K562 (cell line): ENCODE measurements around the gene BCL3. TPM values are rescaled to one million over a fixed set of nuclear protein-coding genes. Genes with fewer than 3 reads are reported as not detected.

Experiments used
- ATAC-seq: fragments of 200-7000 bp; cut with Tn5 transposase; 3 replicates; pipeline ENCODE4 v1.9.1; 2020; ENCODE audit warnings: moderate library complexity
- BruUV-seq: library from RNA; stranded (reverse); fragments of 400-500 nt; replicated peaks from 2 replicates; lab custom pipeline; 2021; lab: Mats Ljungman, UMichigan
- CTCF ChIA-PET: fragments of 300-600 bp; formaldehyde crosslinking; extraction: SDS; loops from one replicate; lab custom pipeline; 2021; ENCODE audit warnings: low intra/inter-chr PET ratio; lab: Yijun Ruan, JAX
- POLR2A ChIA-PET: fragments of 300-600, 350-650 bp; sonication (Branson Sonifier 250); formaldehyde crosslinking; extraction: SDS; loops from one replicate; lab custom pipeline; 2021; ENCODE audit warnings: antibody characterized with exemption, inconsistent platforms; lab: Yijun Ruan, JAX
- DNase-seq, 4 experiments: peaks; one replicate each; pipeline versions ENCODE4 v3.0.0 to v3.0.0-alpha.2; 2011 to 2018; ENCODE audit warnings: low spot score in 3 of 4, mixed read lengths in 3 of 4; ENCODE audit errors: extremely low read depth in 1 of 4
- FAIRE-seq: peaks from 2 replicates; lab custom pipeline; 2011; peaks lifted over from hg19 to GRCh38; lab: Jason Lieb, UNC
- H2AFZ ChIP-seq: 2 replicates; pipeline ENCODE4 v1.6.0; 2011; ENCODE audit warnings: low read depth, low read length, control low read depth, inconsistent platforms
- H3K27ac ChIP-seq: fragments of 200-600 bp; 3 replicates; pipeline ENCODE4 v1.8.0; 2011; ENCODE audit warnings: low read depth, mild to moderate bottlenecking, control low read depth, inconsistent platforms, low read length, moderate library complexity, mixed read lengths; ENCODE audit errors: extremely low read depth
- H3K27me3 ChIP-seq, 2 experiments: fragments of 300-600 bp in 1 of 2; 2 replicates in 1 of 2; 3 replicates in 1 of 2; pipeline versions ENCODE4 v1.6.0 to v1.8.0; 2011; ENCODE audit warnings: inconsistent platforms in 2 of 2, low read length in 2 of 2, mild to moderate bottlenecking in 1 of 2, mixed read lengths in 1 of 2, moderate library complexity in 1 of 2; ENCODE audit not compliant: control insufficient read depth in 2 of 2, insufficient read depth in 2 of 2
- H3K36me3 ChIP-seq: fragments of 300-600 bp; 3 replicates; pipeline ENCODE4 v1.8.0; 2011; ENCODE audit warnings: mild to moderate bottlenecking, low read length, inconsistent platforms; ENCODE audit not compliant: control insufficient read depth, insufficient read depth
- H3K4me1 ChIP-seq, 2 experiments: fragments of 200-600 bp in 1 of 2; replicated peaks in 1 of 2; 2 replicates in 1 of 2; 3 replicates in 1 of 2; pipeline versions ENCODE4 v1.5.1 to v1.8.0; 2011; ENCODE audit warnings: inconsistent platforms in 2 of 2, low read length in 2 of 2, mild to moderate bottlenecking in 1 of 2, mixed read lengths in 1 of 2, moderate library complexity in 1 of 2; ENCODE audit not compliant: control insufficient read depth in 2 of 2, insufficient read depth in 2 of 2
- H3K4me2 ChIP-seq: 2 replicates; pipeline ENCODE4 v1.6.1; 2011; ENCODE audit warnings: low read length, control low read depth, inconsistent platforms, mixed read lengths; ENCODE audit not compliant: insufficient read depth
- H3K4me3 ChIP-seq: fragments of 200-600 bp; sonication (generic), shearing (Covaris generic); 2 replicates; pipeline ENCODE4 v1.5.1; 2016; ENCODE audit warnings: control low read depth, inconsistent platforms
- H3K79me2 ChIP-seq: fragments of 200-600 bp; 3 replicates; pipeline ENCODE4 v1.8.0; 2011; ENCODE audit warnings: low read length, inconsistent platforms; ENCODE audit not compliant: control insufficient read depth, insufficient read depth
- H3K9ac ChIP-seq, 2 experiments: 2 replicates each; pipeline versions ENCODE4 v1.6.0 to v1.6.1; 2011; ENCODE audit warnings: low read depth in 2 of 2, low read length in 2 of 2, control low read depth in 1 of 2, inconsistent platforms in 1 of 2, mild to moderate bottlenecking in 1 of 2, mixed read lengths in 1 of 2; ENCODE audit not compliant: insufficient read depth in 1 of 2
- H3K9me1 ChIP-seq: one replicate; pipeline ENCODE4 v1.6.0; 2011; ENCODE audit warnings: inconsistent platforms, mild to moderate bottlenecking, low read length, moderate library complexity; ENCODE audit not compliant: control insufficient read depth, insufficient read depth
- H3K9me3 ChIP-seq: replicated peaks from 2 replicates; pipeline ENCODE4 v1.5.1; 2011; ENCODE audit warnings: low read depth, low read length, inconsistent platforms; ENCODE audit not compliant: control insufficient read depth, insufficient read depth
- H4K20me1 ChIP-seq: replicated peaks from 2 replicates; pipeline ENCODE4 v1.6.1; 2011; ENCODE audit warnings: low read length, inconsistent platforms, mixed read lengths; ENCODE audit not compliant: control insufficient read depth, insufficient read depth
- ARHGAP35 ChIP-seq: fragments of 450-650 bp; IDR thresholded peaks from 2 replicates; pipeline ENCODE4 v1.6.1; 2018; ENCODE audit not compliant: partially characterized antibody
- CEBPB ChIP-seq: fragments of 450-650 bp; IDR thresholded peaks from 2 replicates; pipeline ENCODE4 v1.6.1; 2016; ENCODE audit warnings: missing genetic modification characterization, missing compliant biosample characterization
- HCFC1 ChIP-seq: IDR thresholded peaks from 2 replicates; pipeline ENCODE4 v1.6.1; 2012; ENCODE audit warnings: low read depth, low read length, improper control_type of control experiment
- JUN ChIP-seq, 2 experiments: sonication (generic) in 1 of 2; formaldehyde crosslinking in 1 of 2; IDR thresholded peaks; 2 replicates each; pipeline versions ENCODE4 v1.6.1 to v1.8.0; 2012 to 2022; ENCODE audit warnings: borderline replicate concordance in 2 of 2, mild to moderate bottlenecking in 2 of 2, improper control_type of control experiment in 1 of 2, low read depth in 1 of 2, low read length in 1 of 2, missing genetic modification reagents in 1 of 2
- NFE2L1 ChIP-seq: fragments of 450-650 bp; IDR thresholded peaks from 2 replicates; pipeline ENCODE4 v1.6.1; 2016; ENCODE audit warnings: missing genetic modification characterization, low read depth, mild to moderate bottlenecking, missing compliant biosample characterization, moderate library complexity, borderline replicate concordance
- NFYB ChIP-seq: IDR thresholded peaks from 2 replicates; pipeline ENCODE4 v1.6.1; 2011; ENCODE audit warnings: mild to moderate bottlenecking, moderate library complexity; ENCODE audit not compliant: insufficient read length; ENCODE audit errors: extremely low read depth
- NRF1 ChIP-seq, 2 experiments: fragments of 450-650 bp; IDR thresholded peaks in 1 of 2; conservative IDR thresholded peaks in 1 of 2; 2 replicates each; pipeline ENCODE4 v1.6.1; 2014; ENCODE audit warnings: mild to moderate bottlenecking in 2 of 2
- RAD51 ChIP-seq: fragments of 450-650 bp; IDR thresholded peaks from 2 replicates; pipeline ENCODE4 v1.7.1; 2016; ENCODE audit warnings: low read depth, mild to moderate bottlenecking, borderline replicate concordance
- SIX5 ChIP-seq, 2 experiments: IDR thresholded peaks; 2 replicates each; pipeline ENCODE4 v1.6.1; 2011; ENCODE audit warnings: low read length in 2 of 2, borderline replicate concordance in 1 of 2, low read depth in 1 of 2, mild to moderate bottlenecking in 1 of 2, moderate library complexity in 1 of 2; ENCODE audit not compliant: insufficient read depth in 1 of 2
- TBP ChIP-seq: optimal IDR thresholded peaks from 2 replicates; pipeline ENCODE3; 2011; ENCODE audit warnings: low read depth, low read length, improper control_type of control experiment
- ZC3H4 ChIP-seq: sonication (generic); formaldehyde crosslinking; IDR thresholded peaks from 2 replicates; pipeline ENCODE4 v1.9.0; 2021; ENCODE audit warnings: missing genetic modification reagents, borderline replicate concordance
- ZNF143 ChIP-seq: sonication (generic); formaldehyde crosslinking; IDR thresholded peaks from 2 replicates; pipeline ENCODE4 v1.9.0; 2022; ENCODE audit warnings: mild to moderate bottlenecking, missing genetic modification reagents
- WGBS: fragments of 100-300 bp; shearing (Covaris generic); methylation state at CpG from one replicate; pipeline ENCODE4 v1.1.6; 2016; ENCODE audit warnings: low coverage, mixed read lengths; ENCODE audit not compliant: insufficient coverage; ENCODE audit errors: missing lambda C conversion rate; 5-methylcytosine and 5-hydroxymethylcytosine counted together
- in situ Hi-C: fragments of 300-500 bp; cut with MboI; formaldehyde crosslinking; loops from 4 replicates; pipeline ENCODE4 v1.15.0; 2018; ENCODE audit warnings: inconsistent platforms, mixed read lengths
- intact Hi-C: fragments of 100-400 bp; cut with micrococcal nuclease; formaldehyde crosslinking; loops from 2 replicates; pipeline ENCODE4 v1.14.2; 2022
- polyA plus RNA-seq, 8 experiments: library from polyadenylated mRNA; depleted of rRNA in 4 of 8; stranded (reverse) in 5 of 8; unstranded in 3 of 8; fragments of >200 nt; fragmentation: Nextera tagmentation in 2 of 8; fragmentation: Illumina TruSeq in 1 of 8; extraction: Ambion mirVana in 2 of 8; extraction: Trizol in 1 of 8; gene quantifications; 2 replicates each; pipeline versions ENCODE4 v1.2.1 to v1.2.3, GENCODE V29; 2011 to 2014; ENCODE audit warnings: inconsistent platforms in 1 of 8, missing spikeins in 1 of 8
- total RNA-seq, 7 experiments: library from RNA; depleted of rRNA in 6 of 7; stranded (reverse); fragments of >200 nt in 6 of 7; fragmentation: Illumina TruSeq in 2 of 7; extraction: Trizol in 2 of 7; gene quantifications; 2 replicates each; pipeline versions ENCODE4 v1.2.1 to v1.2.3, GENCODE V29; 2011 to 2021; ENCODE audit warnings: low replicate concordance in 1 of 7
- TF ChIP-seq, protein P1 (sequence below): sonication (generic); formaldehyde crosslinking; IDR thresholded peaks from 2 replicates; pipeline ENCODE4 v1.5.0; 2020; ENCODE audit warnings: missing genetic modification reagents
- TF ChIP-seq, protein P2 (sequence below): IDR thresholded peaks from 2 replicates; pipeline ENCODE4 v1.6.1; 2012; ENCODE audit warnings: low read depth, low read length, improper control_type of control experiment, borderline replicate concordance
- TF ChIP-seq, protein P3 (sequence below): sonication (generic); formaldehyde crosslinking; IDR thresholded peaks from 2 replicates; pipeline ENCODE4 v1.9.0; 2022; ENCODE audit warnings: mild to moderate bottlenecking, missing genetic modification reagents

The BCL3 gene
- total and polyA plus RNA-seq, 9 of the 15 experiments (the other 6 are each of a cell fraction or from before 2014, with no cell fraction given) = 0.03 to 2.4 (median 0.50) TPM; not detected in 1

DNA sequence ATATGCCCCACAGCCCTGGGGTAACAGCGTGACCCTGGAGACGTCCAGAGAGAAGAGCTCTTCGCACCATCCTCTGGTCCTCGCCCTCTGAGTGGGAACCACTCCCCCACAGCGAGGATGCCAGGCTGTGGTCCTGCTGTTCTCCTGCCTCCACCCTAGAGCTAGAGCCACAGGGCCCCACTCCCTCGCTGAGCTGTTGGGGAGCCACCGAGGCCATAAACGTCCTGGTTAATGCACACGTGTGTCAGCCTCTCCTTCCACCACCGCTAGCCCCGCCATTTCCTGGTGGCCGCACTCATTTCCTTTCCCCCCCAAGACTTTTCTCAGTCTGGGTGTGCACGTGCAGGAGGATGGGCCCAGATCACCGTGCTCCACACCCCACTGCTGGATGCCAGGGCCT lies 38.0 kb upstream of the BCL3 start (continued):
- no peak for TF ChIP-seq JUN (IDR thresholded peaks at IDR 0.05; ENCODE audit: borderline replicate concordance, low read depth, low read length)
- TF ChIP-seq JUN (CRISPR knock-in tag; IDR thresholded peaks at IDR 0.05; ENCODE audit: borderline replicate concordance) = no peak
- TF ChIP-seq NFE2L1 (tag) = no peak

DNA sequence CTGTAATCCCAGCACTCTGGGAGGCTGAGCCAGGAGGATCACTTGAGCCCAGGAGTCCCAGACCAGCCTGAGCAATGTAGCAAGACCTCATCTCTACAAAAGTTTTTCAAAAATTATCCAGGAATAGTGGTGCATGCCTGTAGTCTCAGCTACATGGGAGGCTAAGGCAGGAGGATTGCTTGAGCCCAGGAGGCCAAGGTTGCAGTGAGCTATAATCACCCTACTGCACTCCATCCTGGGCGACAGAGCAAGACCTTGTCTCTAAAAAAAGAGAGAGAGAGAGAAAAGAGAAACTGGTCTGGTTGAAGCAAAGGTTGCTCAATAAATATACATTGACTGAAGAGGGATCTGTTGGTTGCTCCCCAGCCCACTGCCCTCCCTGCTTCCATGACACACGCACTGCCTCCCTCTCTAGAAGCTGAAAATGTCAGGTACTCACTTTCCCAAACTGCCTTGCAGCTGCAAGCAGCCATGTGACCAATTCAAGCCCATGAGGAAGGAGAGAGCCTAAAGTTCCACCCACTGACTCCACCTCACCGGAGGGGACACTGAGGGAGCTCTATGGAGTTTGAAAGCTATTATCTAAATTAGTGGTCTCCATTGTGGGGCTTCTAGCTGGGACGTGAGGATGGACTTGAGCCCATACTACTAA lies 35.5 kb upstream of the BCL3 start:
- DNase-seq (peak in 1 of 4 experiments; percentile 43), ATAC-seq (peak; percentile 92), FAIRE-seq (peak; percentile 63)
- 32% methylated on average over 4 of the region's 4 CpGs for WGBS
- H4K20me1 ChIP-seq = no peaks in the 10 kb centered on the region
- intact Hi-C loops (no loop called here), in situ Hi-C loops (no loop called here)
- no peaks in the 10 kb centered on the region for H3K27me3 ChIP-seq
- no peaks in the 10 kb centered on the region for H3K79me2 ChIP-seq
- CTCF ChIA-PET = no interaction called here
- H3K4me3 ChIP-seq = no peak overlapping the region
- H3K27ac ChIP-seq = no peak overlapping the region
- BruUV-seq = no TSS peak
- H2AFZ ChIP-seq = peak overlapping the region; percentile 53
- POLR2A ChIA-PET = interaction anchor here (0.6 to 1.0 kb wide), 3 partner anchors 13 to 766 kb away, joined by 3 to 4 read pairs (median 3); no protein-coding TSS in a partner anchor
- H3K4me2 ChIP-seq = no peak overlapping the region
- no peaks in the 10 kb centered on the region for H3K4me1 ChIP-seq
- no peaks in the 10 kb centered on the region for H3K36me3 ChIP-seq
- H3K9ac ChIP-seq = no peak overlapping the region
- H3K9me1 ChIP-seq = no peaks in the 10 kb centered on the region
- H3K9me3 ChIP-seq = peaks cover 10% of the 10 kb centered on the region
- 0 out of 4 replicates have a peak, but pooled peaks of 1 of the 2 experiments have one; percentile 9 for TF ChIP-seq NRF1 (conservative IDR thresholded peaks at IDR 0.05 in 1 of 2, IDR thresholded peaks at IDR 0.05 in 1 of 2)
- TF ChIP-seq ZC3H4 = no peak
- TF ChIP-seq ARHGAP35 = no peak
- TF ChIP-seq, protein P1, sequence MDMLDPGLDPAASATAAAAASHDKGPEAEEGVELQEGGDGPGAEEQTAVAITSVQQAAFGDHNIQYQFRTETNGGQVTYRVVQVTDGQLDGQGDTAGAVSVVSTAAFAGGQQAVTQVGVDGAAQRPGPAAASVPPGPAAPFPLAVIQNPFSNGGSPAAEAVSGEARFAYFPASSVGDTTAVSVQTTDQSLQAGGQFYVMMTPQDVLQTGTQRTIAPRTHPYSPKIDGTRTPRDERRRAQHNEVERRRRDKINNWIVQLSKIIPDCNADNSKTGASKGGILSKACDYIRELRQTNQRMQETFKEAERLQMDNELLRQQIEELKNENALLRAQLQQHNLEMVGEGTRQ (CRISPR knock-in tag) = peak; percentile 93
- TF ChIP-seq HCFC1 = peak; percentile 65
- TF ChIP-seq ZNF143 (CRISPR knock-in tag) = peak; percentile 47; the same call in 1 of the 2 replicates
- TF ChIP-seq, protein P2, sequence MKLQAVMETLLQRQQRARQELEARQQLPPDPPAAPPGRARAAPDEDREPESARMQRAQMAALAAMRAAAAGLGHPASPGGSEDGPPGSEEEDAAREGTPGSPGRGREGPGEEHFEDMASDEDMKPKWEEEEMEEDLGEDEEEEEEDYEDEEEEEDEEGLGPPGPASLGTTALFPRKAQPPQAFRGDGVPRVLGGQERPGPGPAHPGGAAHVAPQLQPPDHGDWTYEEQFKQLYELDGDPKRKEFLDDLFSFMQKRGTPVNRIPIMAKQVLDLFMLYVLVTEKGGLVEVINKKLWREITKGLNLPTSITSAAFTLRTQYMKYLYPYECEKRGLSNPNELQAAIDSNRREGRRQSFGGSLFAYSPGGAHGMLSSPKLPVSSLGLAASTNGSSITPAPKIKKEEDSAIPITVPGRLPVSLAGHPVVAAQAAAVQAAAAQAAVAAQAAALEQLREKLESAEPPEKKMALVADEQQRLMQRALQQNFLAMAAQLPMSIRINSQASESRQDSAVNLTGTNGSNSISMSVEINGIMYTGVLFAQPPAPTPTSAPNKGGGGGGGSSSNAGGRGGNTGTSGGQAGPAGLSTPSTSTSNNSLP = no peak
- TF ChIP-seq NFYB = peak; percentile 64
- TF ChIP-seq TBP = no peak
- TF ChIP-seq RAD51 = peak; percentile 84
- peak in 1 of 2 experiments; percentile 14; a peak in 1 of 4 replicates for TF ChIP-seq SIX5 (IDR thresholded peaks at IDR 0.05; ENCODE audit: borderline replicate concordance in 1 of 2, insufficient read depth in 1 of 2, low read depth in 1 of 2, low read length in 2 of 2)
- peak; percentile 28; the same call in 1 of the 2 replicates for TF ChIP-seq CEBPB (tag)
- TF ChIP-seq, protein P3, sequence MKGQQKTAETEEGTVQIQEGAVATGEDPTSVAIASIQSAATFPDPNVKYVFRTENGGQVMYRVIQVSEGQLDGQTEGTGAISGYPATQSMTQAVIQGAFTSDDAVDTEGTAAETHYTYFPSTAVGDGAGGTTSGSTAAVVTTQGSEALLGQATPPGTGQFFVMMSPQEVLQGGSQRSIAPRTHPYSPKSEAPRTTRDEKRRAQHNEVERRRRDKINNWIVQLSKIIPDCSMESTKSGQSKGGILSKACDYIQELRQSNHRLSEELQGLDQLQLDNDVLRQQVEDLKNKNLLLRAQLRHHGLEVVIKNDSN (CRISPR knock-in tag) = peak; percentile 86
